Stimulated activated naive CD8-positive, alpha-beta T cell treated with anti-CD3 and anti-CD28 coated beads, Interleukin-15, amount 100 ng/mL, for 72 hours (primary cell): ENCODE measurements around the gene TSACC.
"Not testable (repeated sequence)": the region's sequence is repeated elsewhere in the genome, so short reads cannot be mapped to it uniquely, and the experiment has no call there.

Experiments used
- ATAC-seq: fragments of 150-1000 bp; cut with Tn5 transposase; 2 replicates; pipeline ENCODE4 v1.10.0; 2021; ENCODE audit warnings: mild to moderate bottlenecking, moderate library complexity
- DNase-seq, 2 donors: peaks; one replicate each; pipeline ENCODE4 v3.0.0; 2021 to 2022
- H3K27ac Mint-ChIP-seq, 2 donors: one replicate each; pipeline ENCODE4 v1.8.0; 2022; ENCODE audit warnings: mild to moderate bottlenecking in 2 of 2, mixed read lengths in 2 of 2, moderate library complexity in 2 of 2
- H3K27me3 Mint-ChIP-seq: one replicate; pipeline ENCODE4 v1.8.0; 2022; ENCODE audit warnings: mixed read lengths
- H3K4me1 Mint-ChIP-seq: one replicate; pipeline ENCODE4 v1.8.0; 2022; ENCODE audit warnings: mild to moderate bottlenecking, mixed read lengths
- H3K4me3 Mint-ChIP-seq, 2 donors: one replicate each; pipeline ENCODE4 v1.8.0; 2022; ENCODE audit warnings: mild to moderate bottlenecking in 2 of 2, mixed read lengths in 2 of 2, moderate library complexity in 1 of 2
- H3K9me3 Mint-ChIP-seq, 2 donors: one replicate each; pipeline ENCODE4 v1.8.0; 2022; ENCODE audit warnings: mixed read lengths in 2 of 2

The TSACC gene

DNA sequence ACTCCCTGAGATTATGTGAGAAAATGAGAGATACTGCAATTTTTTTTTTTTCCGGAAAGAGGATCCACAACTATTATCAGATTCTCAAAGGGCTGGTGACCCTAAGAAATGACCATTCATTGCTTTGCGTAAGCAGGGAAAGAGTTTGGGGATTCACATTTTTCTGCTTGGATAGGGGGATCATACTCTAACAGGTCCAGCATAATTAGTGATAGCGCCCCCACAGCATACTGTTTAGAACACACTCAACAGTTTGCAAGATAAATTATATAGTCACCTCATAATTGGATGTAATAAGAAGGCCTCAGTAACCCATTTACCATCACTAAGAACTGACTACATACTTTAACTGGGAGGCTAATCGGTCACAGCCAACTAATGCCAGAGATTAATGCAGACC lies 2.1 kb upstream of the TSACC start:
- no peak for DNase-seq
- H3K9me3 Mint-ChIP-seq = no peaks in the 10 kb centered on the region
- no peaks in the 10 kb centered on the region for H3K27me3 Mint-ChIP-seq
- ATAC-seq = no peak
- H3K4me1 Mint-ChIP-seq = peaks cover 39% of the 10 kb centered on the region
- H3K27ac Mint-ChIP-seq = no peak overlapping the region
- peak overlapping the region; percentile 96 to 98 for H3K4me3 Mint-ChIP-seq

DNA sequence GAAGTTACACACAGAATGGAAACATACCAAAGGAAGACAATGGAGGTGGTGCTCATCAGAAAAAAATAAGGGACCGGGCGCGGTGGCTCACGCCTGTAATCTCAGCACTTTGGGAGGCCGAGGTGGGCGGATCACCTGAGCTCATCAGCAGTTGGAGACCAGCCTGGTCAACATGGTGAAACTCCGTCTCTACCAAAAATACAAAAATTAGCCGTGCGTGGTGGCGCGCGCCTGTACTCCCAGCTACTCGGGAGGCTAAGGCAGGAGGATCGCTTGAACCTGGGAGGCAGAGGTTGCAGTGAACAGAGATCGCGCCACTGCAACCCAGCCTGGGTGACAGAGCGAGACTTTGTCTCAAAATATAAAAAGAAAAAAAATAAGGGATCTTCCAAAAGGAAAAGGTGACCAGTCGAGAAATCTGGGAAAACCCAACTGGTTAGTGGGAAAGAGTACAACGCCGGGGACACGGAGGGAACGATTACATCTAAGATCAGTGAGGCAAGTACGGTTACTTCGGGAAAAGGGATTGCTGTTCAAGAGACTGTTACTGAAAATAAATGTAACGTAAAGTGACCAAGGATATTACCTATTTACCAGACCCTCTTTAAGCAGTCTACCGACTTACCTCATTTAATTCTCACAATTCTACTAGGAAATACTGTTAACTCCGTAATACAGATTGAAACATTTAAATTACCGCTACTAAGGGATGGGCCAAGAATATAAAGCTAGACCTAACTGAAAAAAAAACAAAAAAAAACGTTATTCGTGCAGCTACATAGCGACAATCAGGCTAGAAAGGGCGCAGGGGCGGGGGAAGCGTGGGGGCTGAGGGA lies 1.1 kb upstream of the TSACC start:
- Mint-ChIP-seq H3K9me3 (no peaks in the 10 kb centered on the region), H3K4me3 (peak overlapping the region; percentile 96 to 98), H3K4me1 (peaks cover 39% of the 10 kb centered on the region), H3K27me3 (no peaks in the 10 kb centered on the region), H3K27ac (peak overlapping the region; percentile 94 to 97)
- ATAC-seq = no peak
- no peak for DNase-seq

DNA sequence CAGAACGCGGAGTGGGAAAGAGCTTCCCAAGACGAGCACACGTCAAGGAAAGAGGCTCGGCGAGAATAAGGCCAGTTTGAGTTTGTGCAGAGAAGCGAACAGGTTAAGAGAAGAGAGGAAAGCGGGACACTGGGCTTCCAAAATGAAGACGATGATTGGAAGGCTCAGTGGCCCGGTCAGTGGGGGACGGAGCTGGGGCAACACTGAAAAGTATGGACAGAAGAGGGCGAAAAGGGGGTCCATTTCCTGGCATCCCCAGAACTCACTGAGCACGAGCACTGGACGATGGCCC lies 492 bp upstream of the TSACC start:
- no peaks in the 10 kb centered on the region for H3K27me3 Mint-ChIP-seq
- no peaks in the 10 kb centered on the region for H3K9me3 Mint-ChIP-seq
- peaks cover 39% of the 10 kb centered on the region for H3K4me1 Mint-ChIP-seq
- H3K4me3 Mint-ChIP-seq = peak overlapping the region; percentile 96 to 98
- peak overlapping the region; percentile 94 to 97 for H3K27ac Mint-ChIP-seq
- ATAC-seq (no peak), DNase-seq (no peak)

DNA sequence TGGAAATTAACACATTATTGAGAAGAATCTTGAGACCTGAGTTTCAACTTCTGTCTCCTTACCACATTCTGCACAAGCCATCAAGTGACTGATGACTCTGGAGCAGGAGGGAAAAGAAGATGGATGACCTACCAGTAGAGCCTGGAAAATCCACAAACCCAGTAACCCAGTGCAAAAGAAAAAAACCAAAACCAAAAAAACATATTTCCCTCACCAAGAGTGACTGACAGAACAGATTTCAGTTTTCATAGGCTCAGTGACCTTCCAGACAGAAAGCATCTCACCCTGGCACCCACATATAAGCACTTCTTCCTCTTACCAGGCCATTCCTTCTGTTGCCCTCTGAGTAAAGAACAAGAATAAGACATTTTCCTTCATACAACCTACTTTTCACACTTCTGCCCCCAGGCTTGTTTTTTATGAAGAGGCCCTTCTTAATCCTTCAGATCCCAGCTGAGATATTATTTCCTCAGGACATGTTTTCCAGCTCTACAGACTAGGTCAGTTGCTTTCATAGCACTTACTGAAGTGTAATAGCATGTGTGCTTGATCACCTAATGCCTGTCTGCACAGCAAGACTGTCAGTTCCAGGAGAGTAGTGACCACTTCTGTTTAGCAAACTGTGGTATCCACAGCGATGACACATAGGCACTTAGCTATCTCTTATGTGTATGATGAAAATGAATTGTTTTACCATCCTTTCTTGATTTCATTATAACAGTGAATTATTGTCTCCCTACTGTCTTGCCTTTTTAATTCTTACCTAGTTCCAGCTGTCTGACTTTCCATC lies 4.0 kb downstream of the TSACC start:
- no peak overlapping the region for H3K4me3 Mint-ChIP-seq

DNA sequence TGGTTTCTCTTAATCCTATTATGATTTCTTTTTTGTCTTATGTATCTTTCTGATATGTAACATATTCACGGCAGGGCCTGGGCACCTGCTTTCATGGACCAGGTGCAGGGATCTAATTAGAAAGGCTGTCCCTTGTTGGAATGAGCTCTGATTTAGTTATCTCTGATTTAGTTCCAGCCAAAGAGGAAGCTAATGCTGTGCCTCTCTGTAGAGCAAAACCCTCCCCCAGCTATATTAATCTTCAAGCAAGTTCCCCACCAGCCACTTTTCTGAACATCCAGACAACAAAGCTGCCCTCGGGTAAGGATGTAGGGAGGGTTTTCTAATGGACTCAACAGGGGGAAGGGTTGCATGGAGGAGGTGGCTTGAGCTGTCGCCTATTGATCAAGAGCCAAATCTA lies 6.1 kb downstream of the TSACC start:
- no peak overlapping the region for H3K4me3 Mint-ChIP-seq
- H3K27ac Mint-ChIP-seq = no peak overlapping the region
- peaks cover 14% of the 10 kb centered on the region for H3K27me3 Mint-ChIP-seq
- H3K4me1 Mint-ChIP-seq = peaks cover under 1% of the 10 kb centered on the region
- no peak for ATAC-seq
- no peaks in the 10 kb centered on the region for H3K9me3 Mint-ChIP-seq
- no peak for DNase-seq

More for the DNA sequence above, 4.0 kb downstream of the TSACC start:
- H3K27me3 Mint-ChIP-seq = peaks cover 11% of the 10 kb centered on the region
- no peak for DNase-seq
- H3K4me1 Mint-ChIP-seq = peaks cover 8% of the 10 kb centered on the region
- no peak overlapping the region for H3K27ac Mint-ChIP-seq
- no peaks in the 10 kb centered on the region for H3K9me3 Mint-ChIP-seq
- no peak for ATAC-seq

DNA sequence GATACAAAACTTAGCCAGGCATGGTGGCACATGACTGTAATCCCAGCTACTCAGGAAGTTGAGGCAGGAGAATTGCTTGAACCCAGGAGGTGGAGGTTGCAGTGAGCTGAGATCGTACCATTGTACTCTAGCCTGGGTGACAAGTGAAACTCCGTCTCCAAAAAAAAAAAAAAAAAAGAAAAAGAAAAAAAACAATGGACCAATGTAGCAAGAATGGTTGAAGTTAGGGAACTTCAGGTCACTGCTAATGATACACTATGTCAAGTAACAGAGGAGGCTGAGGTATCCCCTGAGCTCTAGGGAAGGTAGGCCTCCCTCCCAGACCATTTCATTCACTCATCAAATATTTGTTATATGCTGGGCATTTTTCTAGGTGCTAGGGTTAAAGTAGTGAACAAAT lies 7.7 kb downstream of the TSACC start:
- not testable (repeated sequence) for H3K4me3 Mint-ChIP-seq, H3K27ac Mint-ChIP-seq, DNase-seq, H3K4me1 Mint-ChIP-seq, H3K9me3 Mint-ChIP-seq, ATAC-seq
- peaks cover 14% of the 10 kb centered on the region for H3K27me3 Mint-ChIP-seq

DNA sequence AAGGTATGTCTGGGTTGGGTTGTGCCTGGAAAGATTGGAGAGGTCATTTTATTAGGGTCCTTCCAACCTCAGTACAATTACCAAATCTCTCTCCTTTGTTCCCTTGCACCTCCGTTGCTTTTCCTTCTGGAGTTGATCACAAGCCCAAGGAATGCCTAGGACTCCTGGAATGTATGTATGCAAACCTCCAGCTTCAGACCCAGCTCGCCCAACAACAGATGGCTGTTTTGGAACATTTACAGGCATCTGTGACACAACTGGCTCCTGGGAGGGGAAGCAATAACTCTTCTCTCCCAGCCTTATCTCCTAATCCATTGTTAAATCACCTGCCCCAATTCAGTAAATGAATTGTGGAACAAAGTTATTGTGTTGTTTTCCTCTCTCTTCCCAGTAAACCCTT lies 8.3 kb downstream of the TSACC start:
- no peaks in the 10 kb centered on the region for H3K9me3 Mint-ChIP-seq
- H3K4me3 Mint-ChIP-seq = no peak overlapping the region
- no peak for DNase-seq
- peaks cover 14% of the 10 kb centered on the region for H3K27me3 Mint-ChIP-seq
- H3K4me1 Mint-ChIP-seq = no peaks in the 10 kb centered on the region
- no peak overlapping the region for H3K27ac Mint-ChIP-seq
- ATAC-seq = no peak

DNA sequence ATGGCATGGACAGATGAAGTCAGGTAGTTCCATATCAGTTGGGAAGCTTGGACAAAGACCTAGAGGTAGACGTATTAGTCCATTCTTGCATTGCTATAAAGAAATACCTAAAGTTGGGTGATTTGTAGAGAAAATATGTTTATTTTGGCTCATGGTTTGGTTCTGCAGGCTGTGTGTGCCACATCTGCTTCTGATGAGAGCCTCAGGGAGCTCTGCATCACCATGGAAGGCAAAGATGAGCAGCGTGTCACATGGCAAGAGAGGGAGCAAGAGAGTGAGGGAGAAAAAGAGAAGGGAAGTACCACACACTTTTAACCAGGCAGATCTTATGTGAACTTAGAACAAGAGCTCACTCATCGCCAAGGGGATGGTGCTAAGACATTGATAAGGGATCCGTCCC lies 9.0 kb downstream of the TSACC start:
- Mint-ChIP-seq H3K27me3 (peaks cover 16% of the 10 kb centered on the region), H3K27ac (no peak overlapping the region), H3K4me3 (no peak overlapping the region), H3K9me3 (no peaks in the 10 kb centered on the region), H3K4me1 (no peaks in the 10 kb centered on the region)
- ATAC-seq = no peak
- no peak for DNase-seq

DNA sequence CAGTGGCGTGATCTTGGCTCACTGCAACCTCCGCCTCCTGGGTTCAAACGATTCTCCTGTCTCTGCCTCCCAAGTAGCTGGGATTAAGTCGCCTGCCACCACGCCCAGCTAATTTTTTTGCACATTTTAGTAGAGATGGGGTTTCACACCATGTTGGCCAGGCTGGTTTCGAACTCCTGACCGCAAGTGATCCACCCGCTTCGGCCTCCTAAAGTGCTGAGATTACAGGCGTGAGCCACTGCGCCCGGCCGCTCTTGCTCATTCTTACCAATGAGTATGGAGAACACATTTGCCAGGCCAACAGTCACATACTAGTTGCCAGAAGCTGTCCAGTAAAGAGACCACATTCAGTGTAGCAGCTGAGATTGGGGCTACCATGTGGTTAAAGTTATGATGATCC lies 14.2 kb downstream of the TSACC start:
- Mint-ChIP-seq H3K4me1 (peaks cover 13% of the 10 kb centered on the region), H3K27ac (peak overlapping the region in 1 of 2 donors; percentile 19), H3K27me3 (peaks cover 26% of the 10 kb centered on the region)
- not testable (repeated sequence) for ATAC-seq, H3K9me3 Mint-ChIP-seq, H3K4me3 Mint-ChIP-seq, DNase-seq

DNA sequence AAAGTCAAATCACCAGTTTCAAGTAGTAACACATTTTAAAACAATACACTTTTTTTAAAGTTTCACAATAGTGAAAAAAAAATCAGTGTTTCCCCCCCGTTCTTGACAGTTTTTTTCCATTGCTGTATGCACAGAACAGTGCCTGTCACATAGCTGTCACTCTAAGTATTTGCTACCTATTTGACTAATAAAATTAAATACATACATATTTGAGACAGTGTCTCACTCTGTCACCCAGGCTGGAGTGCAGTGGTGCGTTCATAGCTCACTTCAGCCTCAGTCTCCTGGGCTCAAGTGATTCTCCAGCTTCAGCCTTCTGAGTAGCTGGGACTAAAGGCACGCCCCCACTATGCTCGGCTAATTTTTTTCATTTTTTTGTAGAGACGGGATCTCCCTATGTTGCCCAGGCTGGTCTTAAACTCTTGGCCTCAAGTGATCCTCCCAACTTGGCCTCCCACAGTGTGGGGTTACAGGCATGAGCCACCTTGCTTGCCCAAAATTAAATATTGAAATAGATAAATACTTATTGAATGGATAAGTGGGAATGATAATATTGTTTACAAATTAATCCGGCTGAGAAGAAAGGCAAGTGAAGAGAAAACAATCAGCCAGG lies 18.0 kb downstream of the TSACC start:
- H3K27me3 Mint-ChIP-seq = peaks cover 47% of the 10 kb centered on the region
- no peak for DNase-seq

DNA sequence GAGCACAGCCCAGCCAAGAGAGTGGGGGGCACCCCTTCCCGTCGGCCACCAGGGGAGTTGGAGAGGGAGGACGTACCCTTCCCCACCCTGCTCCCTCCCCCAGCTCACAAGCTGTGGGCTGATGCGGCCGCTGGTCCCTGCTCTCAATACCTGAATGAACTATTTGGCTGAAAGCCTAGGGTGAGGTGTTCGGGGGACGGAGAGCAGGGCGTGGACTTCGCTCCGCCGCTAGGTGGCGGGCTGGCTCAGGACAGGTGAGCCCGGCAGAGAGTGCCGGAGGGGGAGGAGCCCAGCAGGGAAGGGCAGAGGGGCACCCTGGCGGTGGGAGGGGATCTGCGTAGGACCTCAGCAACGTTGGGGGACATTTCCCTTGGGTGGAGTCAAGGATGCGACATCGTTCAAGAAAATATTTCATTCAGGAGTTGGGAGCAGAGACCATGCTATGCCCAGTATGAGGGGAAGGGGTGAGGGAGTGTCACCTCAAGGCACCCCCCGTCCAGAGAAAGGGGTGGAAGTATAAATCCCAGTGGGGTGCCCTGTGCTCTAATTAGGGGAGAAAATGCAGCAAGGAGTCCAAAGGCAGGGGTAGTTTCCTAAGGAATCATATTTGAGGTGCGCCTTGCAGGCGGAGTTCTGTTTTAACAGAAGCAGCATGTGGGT lies 18.7 kb downstream of the TSACC start:
- Mint-ChIP-seq H3K4me3 (peak overlapping the region in 1 of 2 donors; percentile 42), H3K27me3 (peaks cover 47% of the 10 kb centered on the region), H3K9me3 (no peaks in the 10 kb centered on the region), H3K27ac (peak overlapping the region in 1 of 2 donors; percentile 9), H3K4me1 (peaks cover 14% of the 10 kb centered on the region)
- ATAC-seq (peak; percentile 99), DNase-seq (peak; percentile 61 to 69)

More for the DNA sequence above, 18.0 kb downstream of the TSACC start:
- no peaks in the 10 kb centered on the region for H3K9me3 Mint-ChIP-seq
- peak overlapping the region in 1 of 2 donors; percentile 9 for H3K27ac Mint-ChIP-seq
- H3K4me1 Mint-ChIP-seq = peaks cover 14% of the 10 kb centered on the region
- H3K4me3 Mint-ChIP-seq = no peak overlapping the region
- no peak for ATAC-seq

DNA sequence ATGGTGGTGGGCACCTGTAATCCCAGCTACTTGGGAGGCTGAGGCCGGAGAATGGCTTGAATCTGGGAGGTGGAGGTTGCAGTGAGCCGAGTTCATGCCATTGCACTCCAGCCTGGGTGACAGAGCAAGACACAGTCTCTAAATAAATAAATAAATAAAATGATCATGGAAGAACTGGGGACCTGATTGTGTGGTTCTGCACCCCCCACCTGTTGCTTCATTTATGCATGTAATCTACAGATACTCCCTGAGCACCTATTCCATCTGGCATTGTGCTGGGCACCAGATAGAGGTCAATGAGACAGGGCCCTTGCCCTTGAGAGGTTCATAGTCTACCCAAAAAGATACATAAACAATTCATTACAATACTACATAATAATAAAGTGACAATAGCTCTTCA lies 19.7 kb downstream of the TSACC start:
- Mint-ChIP-seq H3K9me3 (no peaks in the 10 kb centered on the region), H3K27ac (no peak overlapping the region), H3K4me3 (no peak overlapping the region), H3K4me1 (peaks cover 14% of the 10 kb centered on the region), H3K27me3 (peaks cover 41% of the 10 kb centered on the region)
- ATAC-seq = no peak
- no peak for DNase-seq

DNA sequence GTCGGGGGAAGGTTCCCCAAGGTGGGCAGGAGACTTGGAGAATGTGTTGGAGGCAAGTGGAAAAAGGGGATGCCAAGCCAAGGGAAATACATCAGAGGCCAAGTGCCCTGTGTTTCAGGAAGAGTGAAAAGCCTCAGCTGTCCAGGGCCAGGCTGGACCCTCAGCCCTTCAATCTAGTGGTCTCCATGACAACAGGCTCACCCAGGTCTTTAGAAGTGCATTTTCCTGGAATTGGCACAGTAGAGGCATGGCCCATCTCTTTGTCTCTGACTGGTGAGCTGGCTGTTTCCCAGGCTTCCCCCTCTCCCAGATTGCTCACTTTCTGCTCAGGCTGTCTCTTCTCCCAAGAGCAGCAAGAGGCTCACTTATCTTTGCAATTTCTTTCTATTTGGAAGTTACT lies 20.3 kb downstream of the TSACC start:
- H3K4me1 Mint-ChIP-seq = peaks cover 14% of the 10 kb centered on the region
- no peaks in the 10 kb centered on the region for H3K9me3 Mint-ChIP-seq
- no peak overlapping the region for H3K27ac Mint-ChIP-seq
- no peak for ATAC-seq
- no peak for DNase-seq
- H3K4me3 Mint-ChIP-seq = no peak overlapping the region
- peaks cover 41% of the 10 kb centered on the region for H3K27me3 Mint-ChIP-seq

DNA sequence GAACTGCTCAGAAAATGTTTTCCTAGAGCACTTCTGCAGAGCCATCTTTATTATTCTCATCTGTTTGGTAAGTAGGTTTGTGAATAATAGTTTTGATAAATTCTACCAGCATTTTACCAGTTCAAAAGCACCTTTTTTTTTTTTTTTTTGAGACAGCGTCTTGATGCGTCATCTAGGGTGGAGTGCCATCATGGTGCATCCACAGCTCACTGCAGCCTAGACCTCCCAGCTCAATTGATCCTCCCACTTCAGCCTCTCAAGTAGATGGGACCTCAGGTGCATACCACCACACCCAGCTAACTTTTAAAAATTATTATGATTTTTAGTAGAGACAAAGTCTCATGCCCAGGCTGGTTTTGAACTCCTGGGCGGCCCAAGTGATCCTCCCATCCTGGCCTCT lies 20.9 kb downstream of the TSACC start:
- Mint-ChIP-seq H3K4me3 (no peak overlapping the region), H3K27ac (no peak overlapping the region), H3K4me1 (peaks cover 14% of the 10 kb centered on the region), H3K27me3 (peaks cover 44% of the 10 kb centered on the region), H3K9me3 (no peaks in the 10 kb centered on the region)
- no peak for DNase-seq
- ATAC-seq = no peak

DNA sequence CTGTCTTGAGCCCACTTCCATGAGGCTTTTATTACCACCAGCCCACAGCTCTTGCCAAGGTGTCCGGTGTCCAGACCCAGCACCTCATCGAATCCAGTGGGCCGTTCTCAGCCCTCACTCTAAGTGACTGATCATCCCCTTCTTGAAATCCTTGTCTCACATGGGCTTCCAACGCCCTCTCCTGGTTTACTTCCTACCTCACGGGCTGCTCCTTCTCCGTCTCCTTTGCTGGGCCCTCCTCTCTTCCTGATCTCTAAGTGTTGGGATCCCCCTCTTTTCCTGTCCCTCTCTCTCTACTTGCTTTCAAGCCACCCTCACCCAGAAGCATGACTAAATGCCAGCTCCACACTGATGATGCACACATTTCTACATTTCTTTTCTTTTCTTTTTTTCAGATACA lies 21.6 kb downstream of the TSACC start:
- DNase-seq (no peak), ATAC-seq (no peak)
- Mint-ChIP-seq H3K4me3 (no peak overlapping the region), H3K27me3 (peaks cover 51% of the 10 kb centered on the region), H3K9me3 (no peaks in the 10 kb centered on the region), H3K27ac (no peak overlapping the region), H3K4me1 (peaks cover 14% of the 10 kb centered on the region)
